GM23248 (cell line): ENCODE data around the gene DGKG. TPM values are rescaled to one million over a fixed set of nuclear protein-coding genes. Genes with fewer than 3 reads are reported as not detected.

ENCODE experiments used
- DNase-seq: peaks from one replicate; pipeline ENCODE4 v3.0.0-alpha.2; 2015
- H2AFZ ChIP-seq: fragments of 200-600 bp; sonication (generic); 2 replicates; pipeline ENCODE4 v1.6.1; 2016; ENCODE audit warnings: antibody characterized with exemption
- H3F3A ChIP-seq: fragments of 200-600 bp; sonication (generic); 2 replicates; pipeline ENCODE4 v1.6.1; 2016; ENCODE audit warnings: mild to moderate bottlenecking, antibody characterized with exemption, mixed run types; ENCODE audit not compliant: insufficient read depth
- H3K27ac ChIP-seq: fragments of 200-600 bp; sonication (generic); 2 replicates; pipeline ENCODE4 v1.5.1; 2016; ENCODE audit warnings: mild to moderate bottlenecking
- H3K27me3 ChIP-seq: fragments of 200-600 bp; sonication (generic); replicated peaks from 2 replicates; pipeline ENCODE4 v1.6.1; 2016; ENCODE audit warnings: mild to moderate bottlenecking; ENCODE audit not compliant: insufficient read depth
- H3K36me3 ChIP-seq: fragments of 200-600 bp; sonication (generic); 2 replicates; pipeline ENCODE4 v1.6.1; 2016; ENCODE audit warnings: low read depth, mild to moderate bottlenecking
- H3K4me1 ChIP-seq: fragments of 200-600 bp; sonication (generic); 2 replicates; pipeline ENCODE4 v1.6.1; 2016; ENCODE audit warnings: mild to moderate bottlenecking; ENCODE audit not compliant: insufficient read depth
- H3K4me2 ChIP-seq: fragments of 200-600 bp; sonication (generic); one replicate; pipeline ENCODE4 v1.6.1; 2016; ENCODE audit warnings: mild to moderate bottlenecking; ENCODE audit not compliant: unreplicated experiment
- H3K4me3 ChIP-seq: fragments of 200-600 bp; sonication (generic); 2 replicates; pipeline ENCODE4 v1.5.1; 2016; ENCODE audit warnings: mild to moderate bottlenecking
- H3K79me2 ChIP-seq: fragments of 200-600 bp; sonication (generic); 2 replicates; pipeline ENCODE4 v1.6.1; 2016; ENCODE audit warnings: mild to moderate bottlenecking; ENCODE audit not compliant: insufficient read depth
- H3K9ac ChIP-seq: fragments of 200-600 bp; sonication (generic); 2 replicates; pipeline ENCODE4 v1.6.1; 2016; ENCODE audit warnings: mild to moderate bottlenecking
- H3K9me2 ChIP-seq: fragments of 200-600 bp; sonication (generic); 2 replicates; pipeline ENCODE4 v1.6.1; 2016; ENCODE audit warnings: mixed run types, mild to moderate bottlenecking, moderate library complexity; ENCODE audit not compliant: insufficient read depth
- H3K9me3 ChIP-seq: fragments of 200-600 bp; sonication (generic); one replicate; pipeline ENCODE4 v1.6.1; 2017; ENCODE audit warnings: low read depth
- H4K20me1 ChIP-seq: fragments of 200-600 bp; sonication (generic); 2 replicates; pipeline ENCODE4 v1.6.0; 2016; ENCODE audit not compliant: insufficient read depth
- EZH2 ChIP-seq: fragments of 200-600 bp; sonication (generic); IDR thresholded peaks from 2 replicates; pipeline ENCODE4 v1.6.1; 2018; ENCODE audit warnings: antibody characterized with exemption, mild to moderate bottlenecking; ENCODE audit not compliant: insufficient read depth, poor library complexity, severe bottlenecking
- EZH2phosphoT487 ChIP-seq: fragments of 200-600 bp; sonication (generic); IDR thresholded peaks from 2 replicates; pipeline ENCODE4 v1.6.1; 2018; ENCODE audit warnings: antibody characterized with exemption, moderate library complexity, mild to moderate bottlenecking, low read depth; ENCODE audit not compliant: insufficient read depth
- WGBS, 2 experiments: methylation state at CpG; one replicate each; pipeline ENCODE4 v1.1.6; 2015 to 2017; ENCODE audit warnings: low lambda C conversion rate in 2 of 2, low coverage in 1 of 2; ENCODE audit errors: missing lambda C conversion rate in 2 of 2; 5-methylcytosine and 5-hydroxymethylcytosine counted together
- in situ Hi-C: fragments of 300-500 bp; cut with MboI; formaldehyde crosslinking; loops from 2 replicates; pipeline ENCODE4 v1.15.0; 2020
- polyA plus RNA-seq: library from polyadenylated mRNA; unstranded; fragments of >200 nt; fragmentation: Nextera tagmentation; extraction: Ambion mirVana; gene quantifications from 2 replicates; pipeline ENCODE4 v1.2.1, GENCODE V29; 2016
- total RNA-seq: library from RNA; depleted of rRNA; stranded (reverse); fragments of >200 nt; shearing (Covaris generic); gene quantifications from 2 replicates; pipeline ENCODE4 v1.2.3, GENCODE V29; 2014

The DGKG gene
- total and polyA plus RNA-seq, 2 experiments from 2014 or later = not detected

GRCh38 chr3:186181901-186182300 is 180.1 kb downstream of the DGKG start:
- H3K4me1 ChIP-seq = no peaks in the 10 kb centered on the region
- no peaks in the 10 kb centered on the region for H3K9me3 ChIP-seq
- no peak overlapping the region for H3K27ac ChIP-seq
- H3K79me2 ChIP-seq = no peaks in the 10 kb centered on the region
- TF ChIP-seq EZH2 = no peak
- H3K4me2 ChIP-seq = no peak overlapping the region
- peaks cover 16% of the 10 kb centered on the region for H3K27me3 ChIP-seq
- in situ Hi-C loops = no loop called here
- H2AFZ ChIP-seq = no peak overlapping the region
- no peaks in the 10 kb centered on the region for H3F3A ChIP-seq
- H3K4me3 ChIP-seq = no peak overlapping the region
- no peak for DNase-seq
- H3K9me2 ChIP-seq = no peaks in the 10 kb centered on the region
- 61% methylated on average over 2 of the region's 2 CpGs for WGBS, 2 experiments
- H4K20me1 ChIP-seq = no peaks in the 10 kb centered on the region
- H3K9ac ChIP-seq = no peak overlapping the region
- H3K36me3 ChIP-seq = no peaks in the 10 kb centered on the region

DNA sequence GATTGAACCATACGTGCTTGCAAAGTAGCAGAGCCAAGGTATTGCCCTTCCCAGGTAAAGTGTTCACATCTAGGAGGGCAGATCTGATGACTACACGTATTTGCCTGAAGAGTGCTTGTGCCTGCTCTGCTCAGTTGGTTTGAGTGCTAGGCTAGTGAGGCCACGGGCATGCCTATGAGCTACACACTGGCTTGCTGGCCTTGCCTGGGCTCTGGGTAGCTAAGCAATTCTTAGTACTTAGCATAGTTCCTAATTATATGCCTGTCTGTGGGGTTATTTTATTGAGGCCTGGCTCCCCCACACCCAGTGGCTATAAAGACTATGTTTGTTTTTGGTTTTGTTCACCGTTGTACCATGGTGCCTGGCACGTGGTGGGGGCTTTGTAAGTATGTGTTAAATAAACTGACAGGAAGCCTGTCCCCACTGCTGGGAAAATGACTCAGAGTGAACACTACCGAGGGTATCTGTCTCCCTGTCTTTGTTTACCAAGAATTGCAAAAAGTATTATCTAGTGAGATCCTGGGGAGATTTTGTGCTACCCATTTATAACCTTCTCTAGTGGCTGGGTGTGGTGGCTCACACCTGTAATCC is 181.0 kb downstream of the DGKG start:
- no peaks in the 10 kb centered on the region for H4K20me1 ChIP-seq
- no peaks in the 10 kb centered on the region for H3K9me3 ChIP-seq
- H3K4me2 ChIP-seq = no peak overlapping the region
- in situ Hi-C loops = no loop called here
- peaks cover 25% of the 10 kb centered on the region for H3K27me3 ChIP-seq
- H3K4me3 ChIP-seq = no peak overlapping the region
- H2AFZ ChIP-seq = no peak overlapping the region
- TF ChIP-seq EZH2 (no peak), EZH2phosphoT487 (no peak)
- no peaks in the 10 kb centered on the region for H3K79me2 ChIP-seq
- no peak for DNase-seq
- no peaks in the 10 kb centered on the region for H3K9me2 ChIP-seq
- WGBS, 2 experiments = 23 to 30% methylated on average over 6 of the region's 6 CpGs
- H3K27ac ChIP-seq = no peak overlapping the region
- H3K36me3 ChIP-seq = no peaks in the 10 kb centered on the region
- no peaks in the 10 kb centered on the region for H3F3A ChIP-seq
- no peaks in the 10 kb centered on the region for H3K4me1 ChIP-seq
- no peak overlapping the region for H3K9ac ChIP-seq

GRCh38 chr3:186180151-186180550 is 181.9 kb downstream of the DGKG start:
- no peak overlapping the region for H3K4me2 ChIP-seq
- in situ Hi-C loops = no loop called here
- DNase-seq = no peak
- no peaks in the 10 kb centered on the region for H3F3A ChIP-seq
- H3K27ac ChIP-seq = no peak overlapping the region
- H3K79me2 ChIP-seq = no peaks in the 10 kb centered on the region
- no peaks in the 10 kb centered on the region for H3K36me3 ChIP-seq
- H4K20me1 ChIP-seq = no peaks in the 10 kb centered on the region
- H3K9me3 ChIP-seq = no peaks in the 10 kb centered on the region
- H3K27me3 ChIP-seq = peaks cover 32% of the 10 kb centered on the region
- 38 to 42% methylated on average over 5 of the region's 5 CpGs for WGBS, 2 experiments
- H3K4me1 ChIP-seq = no peaks in the 10 kb centered on the region
- H3K9me2 ChIP-seq = no peaks in the 10 kb centered on the region
- H3K4me3 ChIP-seq = no peak overlapping the region
- TF ChIP-seq EZH2 (no peak), EZH2phosphoT487 (no peak)
- H2AFZ ChIP-seq = no peak overlapping the region
- no peak overlapping the region for H3K9ac ChIP-seq

DNA sequence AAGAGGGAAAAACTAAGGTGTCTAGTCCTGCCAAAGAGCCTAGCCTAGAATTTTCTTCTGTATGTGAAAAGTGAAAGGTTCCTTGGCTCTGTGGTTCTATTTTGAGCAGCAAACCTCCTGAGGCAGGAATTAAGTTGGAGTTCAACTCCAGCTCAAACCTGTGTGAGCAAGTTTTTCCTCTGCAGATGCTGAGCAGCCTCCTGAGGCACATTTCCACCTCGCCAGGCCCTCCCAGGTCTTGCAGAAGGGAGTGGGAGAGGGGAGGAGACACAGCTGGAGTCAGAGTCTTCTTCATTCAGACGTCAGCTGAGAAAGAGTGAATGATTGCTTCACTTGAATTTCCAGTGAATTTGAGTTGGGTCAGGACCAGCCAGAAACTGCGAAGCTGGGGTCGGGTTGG is 183.6 kb downstream of the DGKG start:
- H3F3A ChIP-seq = no peaks in the 10 kb centered on the region
- DNase-seq = no peak
- no peaks in the 10 kb centered on the region for H3K4me1 ChIP-seq
- 25 to 32% methylated on average over 4 of the region's 4 CpGs for WGBS, 2 experiments
- H3K4me2 ChIP-seq = no peak overlapping the region
- TF ChIP-seq EZH2 (no peak), EZH2phosphoT487 (no peak)
- H3K9ac ChIP-seq = no peak overlapping the region
- H3K79me2 ChIP-seq = no peaks in the 10 kb centered on the region
- H4K20me1 ChIP-seq = no peaks in the 10 kb centered on the region
- H2AFZ ChIP-seq = no peak overlapping the region
- in situ Hi-C loops = no loop called here
- no peaks in the 10 kb centered on the region for H3K9me3 ChIP-seq
- no peaks in the 10 kb centered on the region for H3K36me3 ChIP-seq
- no peaks in the 10 kb centered on the region for H3K9me2 ChIP-seq
- peaks cover 41% of the 10 kb centered on the region for H3K27me3 ChIP-seq
- H3K27ac ChIP-seq = no peak overlapping the region
- no peak overlapping the region for H3K4me3 ChIP-seq

- no peaks in the 10 kb centered on the region for H3K9me2 ChIP-seq
- WGBS, 2 experiments = 19 to 22% methylated on average over 6 of the region's 6 CpGs
Measured at GRCh38 chr3:186176373-186176990, 185.6 kb downstream of the DGKG start.

More at GRCh38 chr3:186176373-186176990, 185.6 kb downstream of the DGKG start:
- Histone ChIP-seq H3K36me3 (no peaks in the 10 kb centered on the region), H3F3A (no peaks in the 10 kb centered on the region), H3K27ac (no peak overlapping the region), H3K4me1 (no peaks in the 10 kb centered on the region), H3K27me3 (peaks cover 38% of the 10 kb centered on the region), H3K4me3 (no peak overlapping the region), H2AFZ (no peak overlapping the region), H3K4me2 (no peak overlapping the region), H3K79me2 (no peaks in the 10 kb centered on the region), H4K20me1 (no peaks in the 10 kb centered on the region), H3K9me3 (no peaks in the 10 kb centered on the region), H3K9ac (no peak overlapping the region)
- DNase-seq = no peak
- TF ChIP-seq EZH2phosphoT487 (no peak), EZH2 (no peak)
- in situ Hi-C loops = no loop called here
